ENCODE data around the gene TESK2.

The TESK2 gene

DNA sequence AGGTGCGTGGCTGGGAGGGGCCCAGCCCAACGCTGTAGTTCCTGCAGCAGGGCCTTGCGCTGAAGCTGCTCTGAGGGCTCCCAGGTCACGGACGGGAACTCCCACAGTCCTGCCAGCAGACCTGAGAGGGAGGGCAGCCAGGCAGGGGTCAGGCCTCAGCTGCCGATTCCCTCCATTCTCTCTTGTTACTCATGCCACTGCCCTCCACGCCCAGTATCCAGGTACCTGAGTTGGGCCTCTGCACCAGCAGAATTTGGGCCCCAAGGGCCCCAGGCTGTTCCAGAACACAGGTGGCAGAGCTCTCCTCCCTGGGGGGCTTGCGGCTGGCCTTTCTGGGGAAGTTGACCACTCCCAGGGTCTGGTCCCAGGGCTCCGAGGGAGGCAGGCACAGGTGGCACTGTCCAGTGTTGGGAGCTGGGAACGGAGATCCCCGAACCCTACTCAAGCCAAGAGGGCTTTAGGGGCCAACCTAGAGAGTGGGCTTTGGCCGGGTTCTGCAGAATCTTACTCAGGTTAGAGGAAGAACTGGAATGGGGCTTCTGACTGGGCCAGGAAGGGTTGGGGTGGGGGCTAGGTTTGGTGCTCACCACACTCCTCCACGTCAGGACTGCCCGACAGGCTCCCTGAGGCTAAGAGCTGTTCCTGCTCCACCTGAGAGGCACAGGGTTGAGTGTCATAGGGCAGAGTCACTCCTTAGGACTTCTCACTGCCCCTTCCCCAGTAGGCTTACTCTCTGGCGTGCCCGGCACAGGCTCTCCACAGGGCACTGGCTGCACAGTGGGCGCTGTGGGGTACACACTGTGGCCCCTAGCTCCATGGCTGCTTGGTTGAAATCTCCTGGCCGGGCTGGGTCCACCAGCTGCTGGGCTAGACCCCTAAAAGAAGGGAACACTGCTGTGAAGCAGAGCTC, 159.3 kb downstream of the TESK2 start:
- no peak for DNase-seq

DNA sequence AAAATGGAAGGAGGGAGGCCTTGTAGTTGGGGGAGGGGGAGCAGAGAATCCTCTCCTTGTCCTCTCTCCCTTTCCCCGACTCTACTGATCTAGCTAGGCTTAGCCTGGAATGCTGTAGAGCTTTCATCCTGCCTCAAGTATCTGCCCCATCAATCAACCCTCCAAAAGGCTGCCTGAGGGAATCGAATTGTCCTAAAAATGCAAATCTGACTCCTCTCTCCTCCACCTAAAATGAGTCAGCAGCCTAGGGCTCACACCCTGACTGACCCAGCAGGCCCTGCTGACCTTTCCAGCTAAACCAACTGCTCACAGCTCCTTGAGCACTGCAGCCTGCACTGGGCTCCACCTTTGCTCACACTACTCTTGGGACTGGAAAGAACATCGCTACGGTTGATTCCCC, 161.5 kb downstream of the TESK2 start:
- no peak for DNase-seq

DNA sequence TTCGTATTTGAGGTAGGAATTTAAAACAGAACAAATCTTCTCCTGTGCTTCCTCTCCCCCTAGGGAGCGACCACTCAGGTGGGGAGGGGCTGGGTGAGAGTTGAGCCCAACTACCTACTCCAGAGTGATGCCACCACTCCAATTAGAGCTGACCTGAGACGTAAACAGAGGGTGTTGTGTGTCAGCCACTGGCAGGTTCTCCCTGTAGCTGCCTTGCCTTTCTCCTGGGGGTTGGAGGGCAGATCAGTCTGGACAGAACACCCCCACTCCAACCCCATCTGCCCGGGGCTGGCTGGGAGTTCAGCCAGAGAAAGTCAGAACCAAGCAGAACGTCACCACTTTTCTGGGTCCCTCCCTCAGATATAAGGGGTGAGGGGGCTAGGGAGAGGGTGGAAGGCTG, 162.3 kb downstream of the TESK2 start:
- DNase-seq = no peak

DNA sequence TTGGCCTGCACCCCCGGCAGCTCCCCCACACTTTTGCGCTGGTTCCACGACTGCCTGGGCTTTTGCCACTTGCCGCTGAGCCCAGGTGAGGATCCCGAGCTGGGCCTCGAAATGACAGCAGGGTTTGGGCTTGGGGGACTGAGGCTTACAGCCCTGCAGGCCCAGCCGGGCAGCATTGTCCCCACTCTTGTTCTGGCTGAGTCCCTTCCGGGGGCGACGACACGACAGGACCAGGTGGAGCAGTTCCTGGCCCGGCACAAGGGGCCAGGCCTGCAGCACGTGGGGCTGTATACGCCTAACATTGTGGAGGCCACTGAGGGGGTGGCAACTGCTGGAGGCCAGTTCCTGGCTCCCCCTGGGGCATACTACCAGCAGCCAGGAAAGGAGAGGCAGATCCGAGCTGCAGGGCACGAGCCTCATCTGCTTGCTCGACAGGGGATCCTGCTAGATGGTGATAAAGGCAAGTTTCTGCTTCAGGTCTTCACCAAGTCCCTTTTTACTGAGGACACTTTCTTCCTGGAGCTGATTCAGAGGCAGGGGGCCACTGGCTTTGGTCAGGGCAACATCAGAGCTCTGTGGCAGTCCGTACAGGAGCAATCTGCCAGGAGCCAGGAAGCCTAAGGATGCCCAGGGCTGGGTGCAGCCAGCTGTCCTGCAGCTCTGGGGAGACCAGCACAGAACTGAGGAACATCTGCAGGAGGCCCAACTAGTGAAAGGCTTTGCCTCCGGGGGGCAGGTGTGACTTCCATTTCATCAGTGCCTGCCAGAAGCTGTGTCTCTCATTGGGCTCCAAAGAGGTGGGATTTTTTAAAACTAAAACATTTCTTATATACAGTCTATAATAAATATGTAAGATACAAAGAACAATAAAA, 163.1 kb downstream of the TESK2 start:
- no peak for DNase-seq

DNA sequence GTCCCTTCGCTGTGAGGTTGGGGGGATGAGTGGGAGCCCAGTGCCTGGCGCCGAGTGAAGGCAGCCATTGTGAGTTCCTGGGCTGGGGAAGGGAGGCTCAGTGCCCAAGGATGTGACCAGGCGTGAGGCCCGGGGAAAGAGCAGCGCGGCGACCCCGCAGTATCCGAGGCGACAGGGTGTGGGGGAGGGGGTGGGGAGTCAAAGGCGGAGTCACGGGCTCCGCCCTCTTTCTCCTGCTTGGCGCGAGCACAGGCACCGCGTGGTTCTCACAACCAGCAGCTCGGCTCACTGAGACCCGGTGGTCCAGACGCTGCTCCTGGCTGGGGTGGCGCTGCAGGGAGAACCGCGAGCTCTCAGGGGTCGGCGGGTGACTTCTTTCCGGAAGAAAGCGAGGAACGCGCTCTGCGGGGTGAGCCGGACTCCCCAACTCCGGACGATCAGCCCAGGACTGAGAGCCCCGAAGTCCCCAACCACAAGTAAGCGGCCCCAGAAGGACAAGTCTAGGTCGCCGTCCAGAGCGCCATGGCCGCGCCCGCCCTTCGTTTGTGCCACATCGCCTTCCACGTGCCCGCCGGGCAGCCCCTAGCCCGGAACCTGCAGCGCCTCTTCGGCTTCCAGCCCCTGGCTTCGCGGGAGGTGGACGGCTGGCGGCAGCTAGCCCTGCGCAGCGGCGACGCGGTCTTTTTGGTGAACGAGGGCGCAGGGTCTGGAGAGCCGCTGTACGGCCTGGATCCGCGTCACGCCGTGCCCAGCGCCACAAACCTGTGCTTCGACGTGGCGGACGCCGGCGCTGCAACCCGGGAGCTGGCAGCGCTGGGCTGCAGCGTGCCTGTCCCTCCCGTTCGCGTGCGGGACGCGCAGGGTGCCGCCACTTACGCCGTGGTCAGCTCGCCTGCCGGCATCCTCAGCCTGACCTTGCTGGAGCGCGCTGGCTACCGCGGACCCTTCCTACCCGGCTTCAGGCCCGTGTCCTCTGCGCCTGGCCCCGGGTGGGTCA, 164.0 kb downstream of the TESK2 start, which contains the start of gene HPDL:
HPDL (plus strand) TSS at position 269 of the 997 bp plus-strand sequence; CDS start at position 523, 254 bp downstream.
- peak; percentile 87 for DNase-seq

DNA sequence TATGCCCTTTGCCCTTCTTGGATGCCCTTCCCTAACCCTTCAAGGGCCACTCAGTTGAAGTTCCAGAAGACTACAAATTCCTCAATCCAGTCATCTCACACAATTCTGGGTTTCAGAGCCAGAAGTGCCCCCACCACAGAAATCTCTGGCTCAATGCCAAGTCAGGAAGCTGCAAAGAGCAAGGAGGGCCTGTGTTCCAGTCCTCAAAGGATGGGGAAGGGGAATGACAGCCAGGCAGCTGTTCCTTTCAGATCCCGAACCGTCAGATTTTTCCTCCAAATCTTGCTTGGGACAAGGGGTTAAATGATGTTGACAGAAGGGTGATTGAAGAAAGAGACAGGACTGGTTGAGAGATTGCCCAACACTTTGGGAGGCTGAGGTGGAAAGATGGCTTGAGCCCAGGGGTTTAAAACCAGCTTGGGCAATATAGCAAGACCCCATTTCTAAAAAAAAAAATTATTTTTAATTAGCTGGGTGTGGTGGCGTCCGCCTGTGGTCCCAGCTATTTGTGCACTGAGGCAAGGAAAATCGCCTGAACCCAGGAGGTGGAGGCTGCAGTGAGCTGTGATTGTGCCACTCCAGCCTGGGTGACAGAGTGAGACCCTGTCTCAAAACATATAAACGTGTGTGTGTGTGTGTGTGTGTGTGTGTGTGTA, 165.0 kb downstream of the TESK2 start:
- DNase-seq = no peak

DNA sequence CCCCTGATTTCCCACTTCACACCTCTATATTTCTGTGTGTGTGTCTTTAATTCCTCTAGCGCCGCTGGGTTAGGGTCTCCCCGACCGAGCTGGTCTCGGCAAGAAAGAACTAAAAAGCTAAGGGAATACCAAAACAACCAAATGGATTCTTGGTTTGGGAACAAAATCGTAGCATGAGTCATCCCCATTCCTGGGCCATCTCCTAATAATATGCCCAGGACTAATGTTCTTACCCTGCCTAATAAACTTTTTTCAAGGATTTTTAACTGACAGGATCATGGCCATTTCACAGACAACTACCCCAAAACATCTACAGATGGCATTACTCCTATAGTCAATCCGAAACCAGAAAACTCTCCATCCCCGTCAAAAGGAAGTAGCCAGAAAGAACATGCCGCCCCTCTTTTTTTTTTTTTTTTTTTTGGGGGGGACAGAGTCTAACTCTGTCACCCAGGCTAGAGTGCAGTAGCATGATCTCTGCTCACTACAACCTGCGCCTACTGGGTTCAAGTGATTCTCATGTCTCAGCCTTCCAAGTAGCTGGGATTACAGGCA, 168.4 kb downstream of the TESK2 start:
- no peak for DNase-seq

DNA sequence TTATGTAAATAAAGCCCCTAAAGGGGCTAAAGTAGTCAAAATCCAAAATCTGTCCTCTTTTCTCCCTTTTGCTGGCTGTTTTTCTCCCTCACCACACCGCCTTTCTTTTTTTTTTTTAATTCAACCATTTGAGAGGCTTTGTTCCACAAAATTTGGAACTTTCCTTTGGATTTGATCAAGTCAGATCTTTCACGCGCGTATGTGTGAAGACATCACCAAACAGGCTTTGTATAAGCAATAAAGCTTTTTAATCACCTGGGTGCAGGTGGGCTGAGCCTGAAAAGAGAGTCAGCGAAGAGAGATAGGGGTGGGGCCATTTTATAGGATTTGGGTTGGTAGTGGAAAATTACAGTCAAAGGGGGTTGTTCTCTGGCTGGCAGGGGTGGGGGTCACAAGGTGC, 169.5 kb downstream of the TESK2 start:
- no peak for DNase-seq

DNA sequence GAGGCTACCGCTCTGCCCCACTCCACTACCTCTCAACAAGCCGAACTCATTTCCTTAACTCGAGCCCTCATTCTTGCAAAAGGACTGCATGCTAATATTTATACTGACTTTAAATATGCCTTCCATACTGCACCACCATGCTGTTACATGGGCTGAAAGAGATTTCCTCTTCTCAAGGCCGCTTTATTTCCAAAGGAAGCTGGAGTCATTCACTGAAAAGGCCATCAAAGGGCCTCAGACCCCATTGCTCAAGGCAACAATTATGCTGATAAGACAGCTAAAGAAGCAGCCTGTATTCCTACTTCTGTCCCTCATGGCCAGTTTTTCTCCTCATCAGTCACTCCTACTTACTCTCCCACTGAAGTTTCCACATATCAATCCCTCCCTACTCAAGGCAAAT, 171.2 kb downstream of the TESK2 start:
- DNase-seq = no peak

DNA sequence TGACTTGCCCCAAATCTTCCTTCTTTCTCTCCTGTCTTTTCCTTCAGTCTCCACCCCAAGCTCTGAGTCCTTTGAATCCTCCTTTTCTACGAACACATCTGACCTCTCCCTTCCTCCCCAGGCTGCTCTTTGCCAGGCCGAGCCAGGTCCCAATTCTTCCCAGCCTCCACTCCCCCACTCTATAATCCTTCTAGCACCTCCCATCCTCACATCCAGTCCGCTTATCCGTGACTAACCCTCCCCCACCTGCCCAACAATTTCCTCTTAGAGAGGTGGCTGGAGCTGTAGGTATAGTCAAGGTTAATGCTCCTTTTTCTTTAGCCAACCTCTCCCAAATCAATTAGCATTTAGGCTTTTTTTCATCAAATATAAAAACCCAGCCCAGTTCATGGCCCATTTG, 173.8 kb downstream of the TESK2 start:
- DNase-seq = no peak

DNA sequence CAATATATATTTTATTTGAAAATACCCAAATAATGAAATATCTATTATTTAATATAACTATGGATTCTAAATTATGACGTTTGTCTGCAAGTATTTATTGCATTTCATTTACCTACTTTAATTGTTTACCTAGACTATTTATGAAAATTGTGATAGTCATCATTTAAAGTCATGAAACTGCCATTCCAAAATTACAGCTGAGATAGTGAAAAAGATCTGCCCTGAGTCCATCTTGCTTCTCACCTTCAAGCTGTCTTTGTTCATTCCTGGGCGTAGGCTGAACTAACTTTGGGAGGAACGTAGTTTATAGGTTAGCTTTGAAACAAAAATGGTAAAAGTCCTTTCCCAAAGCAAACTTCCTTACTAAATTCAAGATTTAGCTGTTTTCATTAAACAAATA, 176.7 kb downstream of the TESK2 start:
- no peak for DNase-seq

DNA sequence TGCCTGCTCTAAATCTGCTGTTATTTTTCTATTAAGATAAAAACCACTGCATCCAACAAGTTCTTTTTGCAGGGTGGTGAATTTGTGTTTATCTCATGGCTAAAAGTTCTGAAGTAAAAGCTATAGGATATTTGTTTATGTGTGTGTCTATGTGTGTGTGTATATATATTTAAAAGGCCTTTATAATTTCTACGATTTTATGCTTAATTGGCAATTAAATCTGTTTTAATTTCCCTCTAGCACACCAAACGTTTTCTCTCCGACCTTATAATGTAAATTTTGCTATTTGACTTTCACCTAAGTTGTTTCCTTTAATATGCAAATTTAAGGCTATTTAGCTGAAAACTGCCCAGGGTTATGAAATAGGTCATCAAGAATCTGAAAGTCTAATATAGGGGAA, 184.1 kb downstream of the TESK2 start:
- no peak for DNase-seq

DNA sequence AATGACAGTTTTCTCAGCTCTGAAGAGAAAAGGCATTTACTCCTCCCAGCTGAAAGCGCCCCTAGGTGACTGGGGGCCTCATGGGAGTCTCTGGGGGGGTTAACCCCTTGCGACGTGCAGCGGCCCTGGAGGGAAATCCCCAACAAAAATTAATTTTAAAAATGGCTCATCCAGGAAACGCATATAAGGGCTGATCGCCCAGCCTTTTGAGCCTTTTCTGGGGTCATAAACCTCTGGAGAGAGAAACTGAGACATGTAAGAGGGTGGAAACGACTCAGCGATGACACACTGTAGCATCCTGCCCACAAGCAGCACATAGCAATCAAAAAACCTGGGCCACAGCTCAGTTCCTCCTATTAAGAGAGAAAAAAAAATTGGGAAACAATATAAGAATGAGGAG, 184.6 kb downstream of the TESK2 start:
- peak; percentile 66 for DNase-seq

DNA sequence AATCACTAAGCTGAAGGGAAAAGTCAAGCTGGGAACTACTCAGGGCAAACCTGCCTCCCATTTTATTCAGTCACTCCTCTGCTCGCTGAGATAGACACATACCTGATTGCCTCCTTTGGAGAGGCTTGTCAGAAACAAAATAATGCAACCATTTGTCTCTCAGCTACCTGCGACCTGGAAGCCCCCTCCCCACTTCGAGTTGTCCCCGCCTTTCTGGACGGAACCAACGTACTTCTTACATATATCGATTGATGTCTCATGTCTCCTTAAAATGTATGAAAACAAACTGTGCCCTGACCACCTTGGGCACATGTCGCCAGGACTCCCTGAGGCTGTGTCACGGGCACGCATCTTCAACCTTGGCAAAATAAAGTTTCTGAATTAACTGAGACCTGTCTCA, 185.7 kb downstream of the TESK2 start:
- no peak for DNase-seq

DNA sequence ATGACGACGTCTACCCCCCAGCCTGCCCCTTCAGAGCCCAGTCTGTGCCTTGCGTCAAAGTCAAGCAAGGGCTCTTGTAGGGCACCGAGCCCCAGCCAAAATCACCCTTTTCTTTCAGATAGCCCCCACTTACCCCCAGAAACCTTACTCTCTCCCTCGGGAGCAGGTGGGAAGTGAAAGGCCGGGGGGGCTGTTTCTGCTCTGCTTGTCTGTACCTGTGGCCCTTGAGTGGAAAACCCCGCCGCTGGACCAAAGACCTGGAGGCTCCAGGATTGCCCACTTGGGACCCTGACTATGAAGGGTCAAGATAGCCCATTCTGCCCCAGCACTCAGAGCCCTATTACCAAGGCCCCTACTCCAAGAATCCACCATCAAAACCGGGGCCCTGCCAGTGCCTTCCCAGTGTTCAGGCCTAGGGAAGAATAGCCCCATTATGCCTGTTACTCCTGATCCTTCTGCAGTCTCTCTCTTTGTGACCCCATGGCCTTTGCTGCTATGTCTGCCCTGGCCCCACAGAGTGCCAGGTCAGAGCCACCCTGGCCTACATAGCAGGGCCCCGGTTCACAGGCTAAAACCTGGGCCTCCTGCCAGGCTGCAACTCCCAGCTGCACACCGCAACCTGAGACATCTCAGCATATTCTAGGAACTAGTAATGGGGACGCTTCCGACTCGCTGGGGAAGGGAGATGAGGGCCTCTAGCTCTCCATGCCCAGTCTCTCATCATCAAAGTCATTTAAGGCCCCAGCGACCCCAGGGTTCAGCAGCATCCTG, 186.5 kb downstream of the TESK2 start:
- no peak for DNase-seq

DNA sequence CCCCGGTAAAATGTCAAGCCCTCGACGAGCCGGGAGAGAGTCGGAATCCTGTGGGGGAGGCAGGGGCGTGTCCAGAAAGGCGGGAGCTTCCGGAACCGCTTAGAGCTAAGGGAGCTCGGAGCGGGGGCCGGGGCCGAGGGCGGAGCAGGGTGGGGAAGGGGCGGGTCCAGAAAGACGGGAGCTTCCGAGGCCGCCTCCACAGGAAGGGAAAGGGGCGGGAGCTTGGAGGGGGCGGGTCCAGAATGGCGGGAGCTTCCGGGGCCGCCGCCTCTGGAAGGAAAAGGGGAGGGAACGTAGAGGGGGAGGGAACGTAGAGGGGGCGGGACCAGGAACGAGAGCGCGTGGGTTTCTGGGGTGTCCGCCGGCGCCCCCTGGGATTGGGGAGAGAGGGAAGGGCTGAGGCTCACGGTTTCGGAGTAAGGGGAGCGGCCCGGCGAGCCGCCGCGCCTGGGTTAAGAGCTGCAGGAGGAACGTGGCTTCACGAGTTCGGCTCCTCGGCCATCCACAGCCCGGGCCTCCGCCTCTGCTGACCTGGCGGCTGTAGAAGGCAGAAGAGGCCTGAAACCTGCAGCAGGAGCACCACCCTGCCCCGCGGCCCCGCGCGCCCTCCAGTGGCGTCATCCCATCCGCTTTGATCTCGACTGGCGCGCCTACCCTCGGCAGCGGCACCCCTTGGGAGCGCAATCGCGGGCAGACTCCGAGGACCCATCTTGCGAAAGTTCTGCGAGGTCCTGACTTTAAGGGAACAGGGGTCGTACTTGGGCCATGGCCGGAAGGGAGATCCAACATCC, 187.2 kb downstream of the TESK2 start:
- DNase-seq = peak; percentile 99

DNA sequence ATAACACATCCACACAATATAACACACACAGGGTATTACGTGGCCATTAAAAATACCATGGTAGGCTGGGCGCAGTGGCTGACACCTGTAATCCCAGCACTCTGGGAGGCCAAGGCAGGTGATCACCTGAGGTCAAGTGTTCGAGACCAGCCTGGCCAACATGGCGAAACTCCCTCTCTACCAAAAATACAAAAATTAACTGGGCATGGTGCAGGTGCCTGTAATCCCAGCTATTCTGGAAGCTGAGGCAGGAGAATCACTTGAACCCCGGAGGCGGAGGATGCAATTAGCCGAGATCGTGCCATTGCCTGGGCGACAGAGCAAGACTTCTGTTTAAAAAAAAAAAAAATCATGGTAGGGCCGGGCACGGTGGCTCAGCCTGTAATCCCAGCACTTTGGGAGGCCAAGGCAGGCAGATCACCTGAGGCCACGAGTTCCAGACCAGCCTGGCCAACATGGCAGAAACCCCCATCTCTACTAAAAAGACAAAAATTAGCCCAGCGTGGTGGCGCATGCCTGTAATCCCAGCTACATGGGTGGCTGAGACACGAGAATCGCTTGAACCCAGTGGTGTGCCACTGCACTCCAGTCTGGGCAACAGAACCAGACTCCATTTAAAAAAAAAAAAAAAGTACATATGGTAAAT, 188.3 kb downstream of the TESK2 start:
- no peak for DNase-seq

DNA sequence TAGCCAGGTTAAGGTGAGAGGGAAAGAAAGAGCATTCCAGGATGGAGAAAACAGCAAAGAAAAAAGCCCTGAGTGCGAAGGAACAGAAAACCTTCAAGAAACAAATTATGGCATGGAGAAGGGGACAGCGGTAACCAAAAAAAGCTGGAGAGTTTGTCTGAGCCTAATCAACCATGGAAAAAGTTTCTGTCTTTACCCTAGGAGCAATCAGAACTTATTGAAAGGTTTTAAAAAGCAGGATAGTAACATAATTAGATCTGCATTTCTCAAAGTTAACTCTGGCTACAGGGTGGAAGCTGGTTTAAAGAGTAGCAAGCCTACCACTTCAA, 190.3 kb downstream of the TESK2 start:
- DNase-seq = no peak

DNA sequence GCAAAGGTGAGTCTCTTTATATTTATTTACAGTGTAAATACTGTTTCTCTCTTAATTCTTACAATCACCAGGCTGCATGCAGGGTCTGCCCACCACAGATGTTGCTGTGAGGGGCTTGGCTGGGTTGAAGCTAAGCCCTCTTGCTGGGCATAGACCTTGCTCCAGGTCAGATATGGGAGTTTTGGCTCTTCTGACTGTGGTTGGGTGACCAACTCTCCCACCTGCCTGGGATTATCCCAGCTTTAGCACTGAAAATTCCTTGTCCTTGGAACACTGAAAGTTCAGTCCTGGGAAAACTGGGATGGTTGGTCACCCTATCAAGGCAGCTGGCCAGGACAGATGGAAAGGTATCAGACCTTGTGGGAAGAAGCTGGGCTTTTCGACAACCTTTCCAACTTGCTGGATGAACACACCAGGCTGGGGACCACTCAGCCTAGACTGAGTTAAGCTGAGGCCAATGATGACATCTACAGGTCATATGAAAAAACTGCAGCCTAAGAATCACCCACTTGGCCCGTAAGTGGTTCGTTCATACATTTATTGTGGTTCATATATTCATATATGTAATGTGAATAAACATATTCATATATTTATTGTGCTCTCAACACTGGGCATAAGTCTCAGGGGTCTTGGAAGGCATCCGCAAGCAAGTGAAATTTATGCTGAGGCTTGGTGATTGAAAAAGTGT, 190.8 kb downstream of the TESK2 start:
- peak; percentile 67 for DNase-seq
